PC-9 (cell line): ENCODE results near the gene GPR34. TPM values are rescaled to one million over a fixed set of nuclear protein-coding genes. Genes with fewer than 3 reads are reported as not detected.
"Not testable (repeated sequence)": the region's sequence is repeated elsewhere in the genome, so short reads cannot be mapped to it uniquely, and the experiment has no call there.

ENCODE experiments used
- BruUV-seq: library from RNA; stranded (reverse); fragments of 400-500 nt; replicated peaks from 2 replicates; lab custom pipeline; 2021; lab: Mats Ljungman, UMichigan
- CTCF ChIA-PET: fragments of 300-600 bp; sonication (Branson Sonifier 250); formaldehyde crosslinking; loops from one replicate; lab custom pipeline; 2022; ENCODE audit warnings: antibody characterized with exemption; lab: Charles Lee
- POLR2A ChIA-PET: fragments of 300-600 bp; sonication (Branson Sonifier 250); formaldehyde crosslinking; loops from one replicate; lab custom pipeline; 2022; ENCODE audit warnings: antibody characterized with exemption; ENCODE audit not compliant: unreplicated experiment; lab: Charles Lee
- DNase-seq, 2 experiments: peaks; one replicate each; pipeline versions ENCODE4 v3.0.0 to v3.0.0-alpha.2; 2015 to 2022; ENCODE audit warnings: mixed read lengths in 1 of 2
- H2AFZ ChIP-seq: fragments of 200-600 bp; sonication (generic); 2 replicates; pipeline ENCODE4 v1.8.1; 2017; ENCODE audit warnings: antibody characterized with exemption
- H3F3A ChIP-seq: fragments of 200-600 bp; sonication (generic); 2 replicates; pipeline ENCODE4 v1.8.1; 2017; ENCODE audit warnings: antibody characterized with exemption, mild to moderate bottlenecking, low read depth; ENCODE audit not compliant: insufficient read depth
- H3K27ac ChIP-seq: fragments of 200-600 bp; sonication (generic); 2 replicates; pipeline ENCODE4 v1.6.1; 2016; ENCODE audit warnings: mixed run types
- H3K27me3 ChIP-seq: fragments of 200-600 bp; sonication (generic); 2 replicates; pipeline ENCODE4 v1.6.1; 2016; ENCODE audit warnings: low read depth, mixed run types; ENCODE audit not compliant: insufficient read depth
- H3K36me3 ChIP-seq: fragments of 200-600 bp; sonication (generic); 2 replicates; pipeline ENCODE4 v1.6.1; 2016; ENCODE audit warnings: low read depth, mixed run types
- H3K4me1 ChIP-seq: fragments of 200-600 bp; sonication (generic); replicated peaks from 2 replicates; pipeline ENCODE4 v1.6.1; 2016; ENCODE audit warnings: mixed run types; ENCODE audit not compliant: insufficient read depth
- H3K4me2 ChIP-seq: fragments of 200-600 bp; sonication (generic); 2 replicates; pipeline ENCODE4 v1.6.1; 2017; ENCODE audit warnings: mixed run types
- H3K4me3 ChIP-seq: fragments of 200-600 bp; sonication (generic); 2 replicates; pipeline ENCODE4 v1.6.1; 2016; ENCODE audit warnings: mixed run types
- H3K79me2 ChIP-seq: fragments of 200-600 bp; sonication (generic); 2 replicates; pipeline ENCODE4 v1.6.1; 2017; ENCODE audit warnings: low read depth, mixed run types
- H3K9me2 ChIP-seq: fragments of 200-600 bp; sonication (generic); 2 replicates; pipeline ENCODE4 v1.8.1; 2017; ENCODE audit warnings: mild to moderate bottlenecking; ENCODE audit not compliant: insufficient read depth
- H3K9me3 ChIP-seq: fragments of 200-600 bp; sonication (generic); 2 replicates; pipeline ENCODE4 v1.8.1; 2016; ENCODE audit warnings: low read depth; ENCODE audit not compliant: insufficient read depth
- H4K20me1 ChIP-seq: fragments of 200-600 bp; sonication (generic); 2 replicates; pipeline ENCODE4 v1.8.1; 2017; ENCODE audit not compliant: insufficient read depth
- CTCF ChIP-seq: fragments of 200-600 bp; sonication (generic); conservative IDR thresholded peaks from 2 replicates; pipeline ENCODE4 v1.6.1; 2017; ENCODE audit warnings: mixed run types, antibody characterized with exemption, mild to moderate bottlenecking, moderate library complexity
- EZH2 ChIP-seq: fragments of 200-600 bp; sonication (generic); IDR thresholded peaks from 2 replicates; pipeline ENCODE4 v1.8.0; 2017; ENCODE audit warnings: antibody characterized with exemption, low read depth
- intact Hi-C: fragments of 100-400 bp; cut with micrococcal nuclease; formaldehyde crosslinking; loops from one replicate; pipeline ENCODE4 v1.10.0; 2022; ENCODE audit not compliant: unreplicated experiment
- total RNA-seq: library from RNA; stranded (reverse); gene quantifications from 2 replicates; pipeline ENCODE4 v1.2.3, GENCODE V29; 2021

Gene GPR34
- total RNA-seq, 1 experiment from 2014 or later, result not detected

- no peak for DNase-seq
- Histone ChIP-seq H3K27me3 (no peaks in the 10 kb centered on the region), H4K20me1 (no peaks in the 10 kb centered on the region), H3K79me2 (no peaks in the 10 kb centered on the region), H2AFZ (no peak overlapping the region), H3F3A (no peaks in the 10 kb centered on the region), H3K4me2 (no peak overlapping the region), H3K4me3 (no peak overlapping the region), H3K27ac (no peak overlapping the region), H3K9me2 (no peaks in the 10 kb centered on the region), H3K4me1 (no peaks in the 10 kb centered on the region), H3K9me3 (no peaks in the 10 kb centered on the region), H3K36me3 (no peaks in the 10 kb centered on the region)
- POLR2A ChIA-PET, result no interaction called here
- BruUV-seq, result no TSS peak
- TF ChIP-seq CTCF (no peak), EZH2 (no peak)
- intact Hi-C loops, result no loop called here
- CTCF ChIA-PET, result no interaction called here
These were observed 16.1 kb upstream of the GPR34 start for GRCh38 chrX:41672643-41673042.

GRCh38 chrX:41676361-41676760, 12.4 kb upstream of the GPR34 start:
- H3K27ac ChIP-seq, POLR2A ChIA-PET, H3K4me2 ChIP-seq, H3K36me3 ChIP-seq, CTCF ChIA-PET, intact Hi-C loops, H3K9me2 ChIP-seq, H3K9me3 ChIP-seq, H3K27me3 ChIP-seq, H3K4me3 ChIP-seq, H3K79me2 ChIP-seq, H4K20me1 ChIP-seq, H3K4me1 ChIP-seq, H2AFZ ChIP-seq, H3F3A ChIP-seq, BruUV-seq, DNase-seq: not testable (repeated sequence)

- intact Hi-C loops, result no loop called here
- no peak for TF ChIP-seq CTCF
- TF ChIP-seq EZH2, result no peak
- H4K20me1 ChIP-seq, result no peaks in the 10 kb centered on the region
- no peaks in the 10 kb centered on the region for H3K9me2 ChIP-seq
- ChIA-PET POLR2A (no interaction called here), CTCF (no interaction called here)
- H2AFZ ChIP-seq, result no peak overlapping the region
- no peaks in the 10 kb centered on the region for H3K27me3 ChIP-seq
- H3K4me3 ChIP-seq, result no peak overlapping the region
- no peak overlapping the region for H3K27ac ChIP-seq
- DNase-seq, result no peak
- H3K9me3 ChIP-seq, result no peaks in the 10 kb centered on the region
- no peaks in the 10 kb centered on the region for H3K4me1 ChIP-seq
- no TSS peak for BruUV-seq
- no peaks in the 10 kb centered on the region for H3K79me2 ChIP-seq
- H3F3A ChIP-seq, result no peaks in the 10 kb centered on the region
- no peaks in the 10 kb centered on the region for H3K36me3 ChIP-seq
- H3K4me2 ChIP-seq, result no peak overlapping the region
These were observed 11.4 kb upstream of the GPR34 start for GRCh38 chrX:41677183-41678060.
